Tibial artery (tissue), 4 donors: ENCODE measurements around the gene TLE5.

Experiments used
- DNase-seq, 2 donors: peaks; one replicate each; pipeline ENCODE4 v3.0.0-alpha.2; 2019
- H3K27ac ChIP-seq, 2 donors: fragments of 200-600 bp; sonication (generic) in 1 of 2; 1 replicate in 1 of 2; 2 replicates in 1 of 2; pipeline ENCODE4 v1.5.1; 2018 to 2019; ENCODE audit warnings: mild to moderate bottlenecking in 1 of 2
- H3K27me3 ChIP-seq, 2 donors: fragments of 200-600 bp; sonication (generic) in 1 of 2; one replicate each; pipeline versions ENCODE4 v1.5.1 to v1.6.0; 2016 to 2019
- H3K36me3 ChIP-seq, 3 donors: fragments of 200-600 bp; sonication (generic) in 2 of 3; one replicate each; pipeline ENCODE4 v1.5.1; 2016 to 2019; ENCODE audit warnings: mild to moderate bottlenecking in 2 of 3
- H3K4me1 ChIP-seq, 4 donors: fragments of 200-600 bp; sonication (generic) in 2 of 4; 1 replicate in 3 of 4; 2 replicates in 1 of 4; pipeline ENCODE4 v1.5.1; 2016 to 2019
- H3K4me3 ChIP-seq, 2 donors: fragments of 200-600 bp; sonication (generic) in 1 of 2; 1 replicate in 1 of 2; 2 replicates in 1 of 2; pipeline ENCODE4 v1.5.1; 2018 to 2019; ENCODE audit warnings: mild to moderate bottlenecking in 2 of 2
- H3K9me3 ChIP-seq, 3 donors: fragments of 200-600 bp; sonication (generic) in 1 of 3; one replicate each; pipeline ENCODE4 v1.5.1; 2016 to 2019
- intact Hi-C: fragments of 100-400 bp; cut with DNase I; formaldehyde crosslinking; loops from one replicate; pipeline ENCODE4 v1.15.0; 2023; ENCODE audit warnings: low total_unique reads
- TF ChIP-seq, protein P1 (sequence below), 2 experiments: fragments of 200-600 bp in 1 of 2; fragments of 450-650 bp in 1 of 2; IDR thresholded peaks; one replicate each; pipeline ENCODE4 v1.5.1; 2017 to 2019; ENCODE audit warnings: antibody characterized with exemption in 2 of 2, mild to moderate bottlenecking in 1 of 2, moderate library complexity in 1 of 2

Gene TLE5

GRCh38 chr19:3065675-3066357 lies 3.5 kb upstream of the TLE5 start:
- Histone ChIP-seq H3K9me3 (no peaks in the 10 kb centered on the region), H3K4me3 (no peak overlapping the region), H3K36me3 (no peaks in the 10 kb centered on the region), H3K27me3 (peaks cover 0 to 6% of the 10 kb centered on the region in 2 donors), H3K4me1 (peaks cover 0 to 13% (median 12%) of the 10 kb centered on the region in 4 donors), H3K27ac (no peak overlapping the region)
- intact Hi-C loops: no loop called here
- TF ChIP-seq, protein P1, sequence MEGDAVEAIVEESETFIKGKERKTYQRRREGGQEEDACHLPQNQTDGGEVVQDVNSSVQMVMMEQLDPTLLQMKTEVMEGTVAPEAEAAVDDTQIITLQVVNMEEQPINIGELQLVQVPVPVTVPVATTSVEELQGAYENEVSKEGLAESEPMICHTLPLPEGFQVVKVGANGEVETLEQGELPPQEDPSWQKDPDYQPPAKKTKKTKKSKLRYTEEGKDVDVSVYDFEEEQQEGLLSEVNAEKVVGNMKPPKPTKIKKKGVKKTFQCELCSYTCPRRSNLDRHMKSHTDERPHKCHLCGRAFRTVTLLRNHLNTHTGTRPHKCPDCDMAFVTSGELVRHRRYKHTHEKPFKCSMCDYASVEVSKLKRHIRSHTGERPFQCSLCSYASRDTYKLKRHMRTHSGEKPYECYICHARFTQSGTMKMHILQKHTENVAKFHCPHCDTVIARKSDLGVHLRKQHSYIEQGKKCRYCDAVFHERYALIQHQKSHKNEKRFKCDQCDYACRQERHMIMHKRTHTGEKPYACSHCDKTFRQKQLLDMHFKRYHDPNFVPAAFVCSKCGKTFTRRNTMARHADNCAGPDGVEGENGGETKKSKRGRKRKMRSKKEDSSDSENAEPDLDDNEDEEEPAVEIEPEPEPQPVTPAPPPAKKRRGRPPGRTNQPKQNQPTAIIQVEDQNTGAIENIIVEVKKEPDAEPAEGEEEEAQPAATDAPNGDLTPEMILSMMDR (IDR thresholded peaks at IDR 0.05): no peak
- no peak for DNase-seq

- Histone ChIP-seq H3K36me3 (peaks cover 0 to 11% (median 9%) of the 10 kb centered on the region in 3 donors), H3K27me3 (peaks cover 0 to 6% of the 10 kb centered on the region in 2 donors), H3K27ac (no peak overlapping the region), H3K9me3 (no peaks in the 10 kb centered on the region), H3K4me3 (no peak overlapping the region), H3K4me1 (peaks cover 0 to 27% (median 13%) of the 10 kb centered on the region in 4 donors)
- intact Hi-C loops: loop anchor here (5.0 kb wide), 2 partner anchors 97 to 123 kb away; partner anchors contain the start of gene NCLN
- TF ChIP-seq, protein P1 (IDR thresholded peaks at IDR 0.05): no peak
- DNase-seq: no peak
Measured at GRCh38 chr19:3064011-3064330, 1.7 kb upstream of the TLE5 start.

GRCh38 chr19:3061182-3062161 lies 823 bp downstream of the TLE5 start:
- intact Hi-C loops: loop anchor here (5.0 kb wide), 2 partner anchors 94 to 126 kb away; partner anchors contain the start of gene NCLN

DNA sequence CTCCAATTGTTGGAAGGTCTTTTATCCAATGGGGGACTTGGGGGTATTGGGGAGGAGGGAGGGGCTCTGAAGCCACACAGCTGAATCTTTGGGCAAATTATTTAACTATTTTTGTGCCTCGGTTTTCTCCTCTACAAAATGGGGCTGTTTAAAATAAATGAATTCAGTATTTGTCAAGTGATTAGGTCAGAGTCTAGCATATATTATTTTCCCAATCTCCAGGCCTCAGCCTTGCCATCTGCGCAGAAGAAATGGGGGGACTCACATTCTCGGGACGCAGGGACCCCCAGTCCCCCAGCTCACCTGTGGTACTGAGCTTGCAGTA lies 1.5 kb downstream of the TLE5 start:
- peaks cover 0 to 48% (median 33%) of the 10 kb centered on the region in 4 donors for H3K4me1 ChIP-seq
- no peaks in the 10 kb centered on the region for H3K27me3 ChIP-seq
- peak overlapping the region; percentile 89 to 95 for H3K27ac ChIP-seq
- intact Hi-C loops: loop anchor here (5.0 kb wide), 2 partner anchors 94 to 126 kb away; partner anchors contain the start of gene NCLN
- DNase-seq: no peak
- peak overlapping the region; percentile 85 to 89 for H3K4me3 ChIP-seq
- TF ChIP-seq, protein P1 (IDR thresholded peaks at IDR 0.05): no peak
- H3K36me3 ChIP-seq: peaks cover 2 to 34% (median 25%) of the 10 kb centered on the region in 3 donors
- H3K9me3 ChIP-seq: no peaks in the 10 kb centered on the region

More at GRCh38 chr19:3061182-3062161, 823 bp downstream of the TLE5 start:
- peak in 1 of 2 donors; percentile 74 for DNase-seq
- TF ChIP-seq, protein P1 (IDR thresholded peaks at IDR 0.05): peak in 1 of 2 experiments; percentile 21
- H3K27me3 ChIP-seq: no peaks in the 10 kb centered on the region
- H3K4me3 ChIP-seq: peak overlapping the region; percentile 85 to 89
- peaks cover 0 to 45% (median 33%) of the 10 kb centered on the region in 4 donors for H3K4me1 ChIP-seq
- peaks cover 0 to 28% (median 19%) of the 10 kb centered on the region in 3 donors for H3K36me3 ChIP-seq
- H3K27ac ChIP-seq: peak overlapping the region; percentile 89 to 95
- no peaks in the 10 kb centered on the region for H3K9me3 ChIP-seq

GRCh38 chr19:3059653-3060052 lies 2.6 kb downstream of the TLE5 start:
- Histone ChIP-seq H3K4me3 (no peak overlapping the region), H3K9me3 (no peaks in the 10 kb centered on the region), H3K36me3 (peaks cover 10 to 46% (median 37%) of the 10 kb centered on the region in 3 donors), H3K4me1 (peaks cover 0 to 59% (median 33%) of the 10 kb centered on the region in 4 donors), H3K27me3 (no peaks in the 10 kb centered on the region), H3K27ac (no peak overlapping the region)
- DNase-seq: no peak
- TF ChIP-seq, protein P1 (IDR thresholded peaks at IDR 0.05): no peak
- intact Hi-C loops: loop anchor here (5.0 kb wide), 2 partner anchors 92 to 128 kb away; partner anchors contain the start of gene NCLN
